Trophoblast cell (in vitro differentiated cells and primary cell): ENCODE results near the gene CACNA2D4.

Experiments used
- DNase-seq, 2 donors: peaks; one replicate each; pipeline ENCODE4 v3.0.0-alpha.2; 2016
- H2AFZ ChIP-seq: 2 replicates; pipeline ENCODE4 v1.6.1; 2013; ENCODE audit warnings: low read length, moderate library complexity, mild to moderate bottlenecking; ENCODE audit not compliant: insufficient read depth, poor library complexity
- H2AK5ac ChIP-seq: 2 replicates; pipeline ENCODE4 v1.6.1; 2013; ENCODE audit warnings: mild to moderate bottlenecking, low read length
- H2BK120ac ChIP-seq: 2 replicates; pipeline ENCODE4 v1.6.1; 2013; ENCODE audit warnings: low read length, mild to moderate bottlenecking, moderate library complexity; ENCODE audit not compliant: insufficient read depth, poor library complexity
- H2BK12ac ChIP-seq: 2 replicates; pipeline ENCODE4 v1.6.1; 2013; ENCODE audit warnings: mild to moderate bottlenecking, low read length, moderate library complexity
- H2BK5ac ChIP-seq: 2 replicates; pipeline ENCODE4 v1.6.1; 2013; ENCODE audit warnings: low read length, low read depth, moderate library complexity, mild to moderate bottlenecking; ENCODE audit not compliant: poor library complexity
- H3K14ac ChIP-seq: 2 replicates; pipeline ENCODE4 v1.6.1; 2013; ENCODE audit warnings: mild to moderate bottlenecking, low read length
- H3K18ac ChIP-seq: 2 replicates; pipeline ENCODE4 v1.6.1; 2013; ENCODE audit warnings: mild to moderate bottlenecking, low read length
- H3K23ac ChIP-seq: 2 replicates; pipeline ENCODE4 v1.6.1; 2013; ENCODE audit warnings: low read length
- H3K27ac ChIP-seq: 2 replicates; pipeline ENCODE4 v1.5.1; 2013; ENCODE audit warnings: low read depth, mild to moderate bottlenecking, inconsistent platforms, low read length, moderate library complexity
- H3K27me3 ChIP-seq: 2 replicates; pipeline ENCODE4 v1.6.1; 2013; ENCODE audit warnings: inconsistent platforms, mild to moderate bottlenecking, low read length, moderate library complexity; ENCODE audit not compliant: insufficient read depth
- H3K36me3 ChIP-seq, 2 experiments: 1 replicate in 1 of 2; 2 replicates in 1 of 2; pipeline ENCODE4 v1.6.1; 2013; ENCODE audit warnings: low read length in 2 of 2, mild to moderate bottlenecking in 2 of 2, moderate library complexity in 1 of 2; ENCODE audit not compliant: insufficient read depth in 2 of 2, control insufficient read depth in 1 of 2
- H3K4ac ChIP-seq: 2 replicates; pipeline ENCODE4 v1.6.1; 2013; ENCODE audit warnings: low read depth, mild to moderate bottlenecking, low read length, moderate library complexity
- H3K4me1 ChIP-seq, 2 experiments: 1 replicate in 1 of 2; 2 replicates in 1 of 2; pipeline ENCODE4 v1.6.1; 2013; ENCODE audit warnings: low read length in 2 of 2, mild to moderate bottlenecking in 2 of 2, moderate library complexity in 1 of 2; ENCODE audit not compliant: insufficient read depth in 2 of 2, control insufficient read depth in 1 of 2
- H3K4me2 ChIP-seq: 2 replicates; pipeline ENCODE4 v1.6.1; 2013; ENCODE audit warnings: inconsistent platforms, mild to moderate bottlenecking, low read length, moderate library complexity
- H3K4me3 ChIP-seq: 2 replicates; pipeline ENCODE4 v1.5.1; 2013; ENCODE audit warnings: mild to moderate bottlenecking, low read depth, low read length, inconsistent platforms
- H3K79me1 ChIP-seq: one replicate; pipeline ENCODE4 v1.6.1; 2013; ENCODE audit warnings: low read length
- H3K79me2 ChIP-seq: 2 replicates; pipeline ENCODE4 v1.6.1; 2013; ENCODE audit warnings: low read length, mild to moderate bottlenecking; ENCODE audit not compliant: control insufficient read depth, insufficient read depth, poor library complexity
- H3K9ac ChIP-seq: 2 replicates; pipeline ENCODE4 v1.6.1; 2013; ENCODE audit warnings: mild to moderate bottlenecking, low read length
- H3K9me3 ChIP-seq: 2 replicates; pipeline ENCODE4 v1.6.1; 2013; ENCODE audit warnings: low read depth, mild to moderate bottlenecking, control low read depth, inconsistent platforms, low read length; ENCODE audit not compliant: insufficient read depth
- H4K12ac ChIP-seq: 2 replicates; pipeline ENCODE4 v1.6.1; 2013; ENCODE audit warnings: low read depth, mild to moderate bottlenecking, low read length, moderate library complexity
- H4K8ac ChIP-seq: 2 replicates; pipeline ENCODE4 v1.6.1; 2013; ENCODE audit warnings: low read depth, mild to moderate bottlenecking, low read length, moderate library complexity
- H4K91ac ChIP-seq: one replicate; pipeline ENCODE4 v1.6.1; 2013; ENCODE audit warnings: low read depth, mild to moderate bottlenecking, low read length, moderate library complexity
- WGBS: extraction: QIAGEN DNeasy Blood & Tissue Kit; methylation state at CpG from one replicate; pipeline ENCODE4 v1.1.7; 2013; ENCODE audit warnings: missing lambda C conversion rate; ENCODE audit not compliant: insufficient read length, insufficient coverage; ENCODE audit errors: extremely low coverage; 5-methylcytosine and 5-hydroxymethylcytosine counted together

Gene CACNA2D4

DNA sequence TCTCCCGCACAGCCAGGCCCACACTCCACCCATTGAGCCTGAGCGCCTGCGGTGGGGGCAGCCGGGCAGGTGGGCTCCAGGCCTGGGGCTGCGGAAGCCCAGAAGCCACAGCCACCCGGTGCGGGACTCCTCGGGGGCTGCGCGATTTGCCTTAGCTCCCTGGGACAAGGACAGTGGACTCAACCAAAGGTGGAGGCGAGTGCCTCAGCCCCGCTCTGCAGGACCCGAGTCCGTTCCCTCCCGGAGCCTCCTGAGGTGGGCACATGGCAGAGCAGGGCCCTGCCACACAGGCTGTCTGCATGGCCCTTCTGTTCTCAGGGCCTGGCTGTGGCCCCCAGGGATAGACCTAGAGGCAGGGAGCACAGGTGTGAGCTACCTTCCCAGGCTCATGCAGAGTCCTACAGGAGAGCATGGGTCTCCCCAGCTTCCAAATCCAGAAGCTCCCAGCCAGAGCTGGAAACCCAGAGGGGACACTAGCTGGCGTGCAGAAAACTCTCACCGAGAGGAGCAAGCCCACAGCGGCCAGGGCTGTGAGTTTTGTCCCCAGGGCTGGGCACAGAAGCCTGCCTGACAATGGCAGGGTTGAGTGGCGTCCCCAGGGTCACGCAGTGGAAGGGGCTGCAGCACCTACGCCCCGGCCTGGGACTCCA is 120.3 kb downstream of the CACNA2D4 start:
- no peak overlapping the region for H3K18ac ChIP-seq
- H4K8ac ChIP-seq, result no peak overlapping the region
- H4K12ac ChIP-seq, result no peak overlapping the region
- H3K79me2 ChIP-seq, result no peaks in the 10 kb centered on the region
- WGBS, result no CpG with 5 or more reads among the region's 22 CpGs
- H3K27ac ChIP-seq, result no peak overlapping the region
- peaks cover 5 to 6% of the 10 kb centered on the region in 2 experiments for H3K4me1 ChIP-seq
- H2BK5ac ChIP-seq, result no peak overlapping the region
- H2BK12ac ChIP-seq, result no peak overlapping the region
- H2AK5ac ChIP-seq, result no peak overlapping the region
- H3K4ac ChIP-seq, result no peak overlapping the region
- no peak overlapping the region for H2BK120ac ChIP-seq
- no peak overlapping the region for H3K9ac ChIP-seq
- H3K4me3 ChIP-seq, result no peak overlapping the region
- no peaks in the 10 kb centered on the region for H3K79me1 ChIP-seq
- H3K9me3 ChIP-seq, result no peaks in the 10 kb centered on the region
- H3K14ac ChIP-seq, result no peak overlapping the region
- no peak for DNase-seq
- no peak overlapping the region for H2AFZ ChIP-seq
- H4K91ac ChIP-seq, result no peak overlapping the region
- H3K27me3 ChIP-seq, result no peaks in the 10 kb centered on the region
- H3K23ac ChIP-seq, result no peak overlapping the region
- no peak overlapping the region for H3K4me2 ChIP-seq
- H3K36me3 ChIP-seq, result no peaks in the 10 kb centered on the region

DNA sequence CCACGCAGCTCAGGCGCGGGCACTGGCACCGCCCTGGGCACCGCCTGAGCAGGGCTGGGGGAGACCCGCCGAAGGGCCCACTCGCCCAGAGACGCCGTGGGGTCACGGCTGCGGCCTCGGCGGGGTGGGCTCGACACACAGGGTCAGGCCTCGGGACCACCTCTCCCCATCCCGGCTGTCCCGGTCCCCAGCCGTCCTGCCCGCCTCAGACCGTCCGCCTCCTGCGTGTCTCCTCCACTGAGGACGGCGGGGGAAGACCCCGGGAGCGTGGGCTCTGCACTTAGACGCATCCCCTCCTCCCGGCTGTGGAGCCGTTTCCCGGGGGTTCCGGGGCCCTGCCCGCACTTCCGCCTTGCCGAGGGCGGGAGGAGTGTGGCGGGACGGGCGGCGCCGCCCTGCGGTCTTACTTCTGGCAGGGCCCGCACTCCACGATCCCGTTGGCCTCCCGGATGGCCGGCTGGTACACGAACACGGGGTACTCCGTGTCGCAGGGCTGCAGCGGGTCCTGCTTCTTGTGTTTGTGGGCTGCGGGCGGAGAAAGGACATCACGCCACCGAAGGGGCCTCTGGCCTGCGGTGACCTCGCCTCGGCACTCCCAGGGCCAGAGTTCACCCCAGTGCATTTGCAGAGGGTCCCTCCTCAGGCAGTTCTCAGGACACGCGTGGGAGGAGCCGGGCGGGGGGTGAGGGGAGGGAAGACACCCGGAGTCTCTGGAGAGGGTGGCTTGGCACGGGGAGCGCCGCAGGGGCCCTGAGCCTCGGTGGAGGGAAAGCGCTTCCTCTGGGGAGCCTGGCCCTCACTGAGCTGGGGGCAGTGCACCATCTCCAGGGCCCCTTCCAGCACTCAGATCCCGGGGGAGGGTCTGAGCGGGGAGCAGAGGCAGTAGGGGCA is 121.2 kb downstream of the CACNA2D4 start:
- peak overlapping the region; percentile 66 for H2AFZ ChIP-seq
- no peak overlapping the region for H2BK5ac ChIP-seq
- H3K79me1 ChIP-seq, result no peaks in the 10 kb centered on the region
- H3K4me2 ChIP-seq, result peak overlapping the region; percentile 64
- H2BK12ac ChIP-seq, result no peak overlapping the region
- H3K79me2 ChIP-seq, result no peaks in the 10 kb centered on the region
- H3K14ac ChIP-seq, result peak overlapping the region; percentile 59
- H4K8ac ChIP-seq, result peak overlapping the region; percentile 72
- no peaks in the 10 kb centered on the region for H3K27me3 ChIP-seq
- peaks cover 5 to 6% of the 10 kb centered on the region in 2 experiments for H3K4me1 ChIP-seq
- peak overlapping the region; percentile 41 for H3K9ac ChIP-seq
- H3K18ac ChIP-seq, result no peak overlapping the region
- H4K12ac ChIP-seq, result peak overlapping the region; percentile 43
- H3K36me3 ChIP-seq, result no peaks in the 10 kb centered on the region
- no peak overlapping the region for H3K4ac ChIP-seq
- H2BK120ac ChIP-seq, result no peak overlapping the region
- H3K4me3 ChIP-seq, result peak overlapping the region; percentile 68
- H3K27ac ChIP-seq, result no peak overlapping the region
- WGBS, result no CpG with 5 or more reads among the region's 71 CpGs
- peak overlapping the region; percentile 39 for H4K91ac ChIP-seq
- no peak overlapping the region for H3K23ac ChIP-seq
- no peak for DNase-seq
- H2AK5ac ChIP-seq, result no peak overlapping the region
- H3K9me3 ChIP-seq, result no peaks in the 10 kb centered on the region

DNA sequence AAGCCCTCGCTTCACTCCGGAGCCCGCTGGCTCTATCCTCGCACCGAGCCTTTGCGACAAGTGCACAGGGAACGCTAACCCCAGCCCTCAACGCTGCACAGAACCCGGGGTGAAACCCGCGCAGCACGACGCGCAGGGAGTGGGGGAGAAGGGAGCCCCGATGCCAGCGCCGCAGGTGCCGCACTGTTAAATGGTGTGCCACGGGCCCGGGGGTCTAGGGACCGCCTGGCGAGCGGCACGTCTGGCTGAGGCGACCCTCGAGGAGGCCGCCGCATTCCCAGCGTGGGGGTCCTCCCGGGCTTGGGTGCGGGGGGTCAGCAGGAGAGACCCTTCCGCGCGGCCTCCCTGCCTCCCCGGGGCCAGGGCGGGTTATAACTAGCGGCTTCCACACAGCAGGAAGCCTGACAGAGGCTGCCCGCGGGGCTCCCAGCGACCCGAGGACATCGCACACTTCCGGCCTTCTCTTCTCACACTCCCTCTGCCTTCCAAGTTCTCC is 121.9 kb downstream of the CACNA2D4 start:
- Histone ChIP-seq H3K36me3 (no peaks in the 10 kb centered on the region), H2BK5ac (no peak overlapping the region), H3K9me3 (no peaks in the 10 kb centered on the region), H2BK12ac (no peak overlapping the region), H3K27ac (no peak overlapping the region), H4K91ac (peak overlapping the region; percentile 10), H4K8ac (peak overlapping the region; percentile 80), H2BK120ac (no peak overlapping the region), H3K18ac (no peak overlapping the region), H3K23ac (no peak overlapping the region), H3K4me2 (peak overlapping the region; percentile 64), H3K4me3 (peak overlapping the region; percentile 68), H3K27me3 (no peaks in the 10 kb centered on the region), H3K9ac (peak overlapping the region; percentile 6), H2AK5ac (peak overlapping the region; percentile 27), H3K79me2 (no peaks in the 10 kb centered on the region), H3K4me1 (peaks cover 5 to 6% of the 10 kb centered on the region in 2 experiments), H4K12ac (peak overlapping the region; percentile 9), H3K79me1 (no peaks in the 10 kb centered on the region), H2AFZ (peak overlapping the region; percentile 66), H3K4ac (no peak overlapping the region), H3K14ac (peak overlapping the region; percentile 59)
- no CpG with 5 or more reads among the region's 43 CpGs for WGBS
- DNase-seq, result no peak

DNA sequence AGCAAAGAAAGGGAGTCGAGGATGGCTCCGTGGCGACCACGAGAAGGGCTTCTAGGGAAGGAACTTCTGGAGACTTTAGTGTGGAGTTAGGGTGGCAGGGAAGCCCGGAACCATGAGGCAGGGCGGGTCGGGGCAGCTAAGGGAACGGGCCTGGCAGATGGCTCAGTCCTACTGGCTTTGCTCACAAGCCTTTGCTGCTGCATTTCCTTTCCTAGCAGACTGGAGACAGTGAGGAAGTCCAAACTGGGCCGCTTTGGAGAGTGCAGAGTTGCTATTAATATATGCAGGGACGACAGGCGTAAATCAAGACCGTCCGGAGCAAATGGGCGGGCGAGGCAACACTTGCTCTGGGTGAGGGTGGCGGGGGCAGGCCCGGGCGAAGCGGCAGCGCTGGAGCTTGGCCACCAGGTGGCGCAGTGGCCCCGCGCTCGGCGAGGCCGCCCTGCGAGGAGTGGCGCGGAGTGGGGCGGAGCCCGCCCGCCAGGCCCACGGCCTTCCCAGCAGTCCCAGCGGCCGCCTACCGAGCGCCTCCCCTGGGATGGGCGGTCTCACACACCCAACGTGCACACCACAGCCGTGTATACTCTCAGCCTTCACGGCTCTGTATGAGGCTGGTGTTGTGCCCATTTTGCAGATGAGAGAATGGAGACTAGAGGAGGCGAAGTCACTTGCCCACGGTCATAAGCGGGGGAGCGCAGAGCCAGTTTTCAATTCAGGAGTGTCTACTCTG is 122.5 kb downstream of the CACNA2D4 start:
- H2AK5ac ChIP-seq, result no peak overlapping the region
- no peaks in the 10 kb centered on the region for H3K79me2 ChIP-seq
- peak overlapping the region; percentile 43 for H3K14ac ChIP-seq
- no peaks in the 10 kb centered on the region for H3K36me3 ChIP-seq
- H3K79me1 ChIP-seq, result no peaks in the 10 kb centered on the region
- peaks cover 5 to 6% of the 10 kb centered on the region in 2 experiments for H3K4me1 ChIP-seq
- H3K4ac ChIP-seq, result no peak overlapping the region
- no peak overlapping the region for H2BK5ac ChIP-seq
- DNase-seq, result peak; percentile 83 to 90
- H3K27me3 ChIP-seq, result no peaks in the 10 kb centered on the region
- peak overlapping the region; percentile 80 for H4K8ac ChIP-seq
- no peak overlapping the region for H3K9ac ChIP-seq
- peak overlapping the region; percentile 58 for H3K4me3 ChIP-seq
- peak overlapping the region; percentile 9 for H4K12ac ChIP-seq
- H3K9me3 ChIP-seq, result no peaks in the 10 kb centered on the region
- H2AFZ ChIP-seq, result peak overlapping the region; percentile 54
- WGBS, result no CpG with 5 or more reads among the region's 45 CpGs
- no peak overlapping the region for H2BK120ac ChIP-seq
- peak overlapping the region; percentile 64 for H3K4me2 ChIP-seq
- H3K27ac ChIP-seq, result no peak overlapping the region
- H4K91ac ChIP-seq, result peak overlapping the region; percentile 10
- H2BK12ac ChIP-seq, result no peak overlapping the region
- H3K23ac ChIP-seq, result no peak overlapping the region
- no peak overlapping the region for H3K18ac ChIP-seq
